SK-N-SH (cell line): ENCODE measurements around the gene RSPH10B. TPM values are rescaled to one million over a fixed set of nuclear protein-coding genes. Genes with fewer than 3 reads are reported as not detected.
"Not testable (repeated sequence)": the region's sequence is repeated elsewhere in the genome, so short reads cannot be mapped to it uniquely, and the experiment has no call there.

Source experiments
- CTCF ChIA-PET: fragments of 300-600, 350-600 bp; formaldehyde crosslinking; extraction: SDS; loops from one replicate; lab custom pipeline; 2021; lab: Yijun Ruan, JAX
- POLR2A ChIA-PET: fragments of 350-600 bp; sonication (Branson Sonifier 250); formaldehyde crosslinking; extraction: SDS; loops from one replicate; lab custom pipeline; 2020; ENCODE audit warnings: antibody characterized with exemption, inconsistent platforms; lab: Yijun Ruan, JAX
- DNase-seq: peaks from one replicate; pipeline ENCODE4 v3.0.0; 2012
- H2AFZ ChIP-seq: fragments of 200-600 bp; sonication (generic); 2 replicates; pipeline ENCODE4 v1.8.1; 2016; ENCODE audit warnings: antibody characterized with exemption, mild to moderate bottlenecking, low read depth
- H3F3A ChIP-seq: fragments of 200-600 bp; sonication (generic); replicated peaks from 2 replicates; pipeline ENCODE3; 2016; ENCODE audit warnings: antibody characterized with exemption, mild to moderate bottlenecking; ENCODE audit not compliant: insufficient read depth
- H3K27ac ChIP-seq, 2 experiments: fragments of 200-500 bp in 1 of 2; fragments of 200-600 bp in 1 of 2; sonication (Bioruptor generic) in 1 of 2; sonication (generic), shearing (Covaris generic) in 1 of 2; 2 replicates each; pipeline versions ENCODE4 v1.5.1 to v1.6.1; 2014 to 2016; ENCODE audit warnings: low read depth in 2 of 2, inconsistent platforms in 1 of 2, low read length in 1 of 2, mild to moderate bottlenecking in 1 of 2, mixed read lengths in 1 of 2
- H3K27me3 ChIP-seq: fragments of 200-600 bp; sonication (generic), shearing (Covaris generic); 2 replicates; pipeline ENCODE4 v1.6.1; 2016; ENCODE audit warnings: mixed run types; ENCODE audit not compliant: insufficient read depth
- H3K36me3 ChIP-seq, 2 experiments: fragments of 200-500 bp in 1 of 2; fragments of 200-600 bp in 1 of 2; sonication (Bioruptor generic) in 1 of 2; sonication (generic) in 1 of 2; replicated peaks in 1 of 2; 2 replicates each; pipeline versions ENCODE3 to v1.5.1; 2014 to 2016; ENCODE audit warnings: low read length in 1 of 2, mild to moderate bottlenecking in 1 of 2; ENCODE audit not compliant: insufficient read depth in 2 of 2, control insufficient read depth in 1 of 2
- H3K4me1 ChIP-seq, 2 experiments: fragments of 200-500 bp in 1 of 2; fragments of 200-600 bp in 1 of 2; sonication (Bioruptor generic) in 1 of 2; sonication (generic), shearing (Covaris generic) in 1 of 2; 2 replicates each; pipeline versions ENCODE4 v1.5.1 to v1.6.1; 2014 to 2016; ENCODE audit warnings: low read depth in 1 of 2, low read length in 1 of 2, mixed run types in 1 of 2; ENCODE audit not compliant: insufficient read depth in 2 of 2, control insufficient read depth in 1 of 2
- H3K4me2 ChIP-seq: fragments of 200-600 bp; sonication (generic), shearing (Covaris generic); 2 replicates; pipeline ENCODE4 v1.6.1; 2017; ENCODE audit warnings: mixed run types
- H3K4me3 ChIP-seq, 2 experiments: fragments of 200-500 bp in 1 of 2; fragments of 200-600 bp in 1 of 2; sonication (Bioruptor generic) in 1 of 2; sonication (generic), shearing (Covaris generic) in 1 of 2; 2 replicates each; pipeline versions ENCODE4 v1.5.1 to v1.8.1; 2014 to 2016; ENCODE audit warnings: low read depth in 2 of 2, inconsistent platforms in 1 of 2, low read length in 1 of 2, mild to moderate bottlenecking in 1 of 2, mixed read lengths in 1 of 2, moderate library complexity in 1 of 2
- H3K79me2 ChIP-seq: fragments of 200-600 bp; sonication (generic); 2 replicates; pipeline ENCODE4 v1.8.1; 2017; ENCODE audit warnings: mild to moderate bottlenecking; ENCODE audit not compliant: insufficient read depth
- H3K9ac ChIP-seq: fragments of 200-600 bp; sonication (generic); 2 replicates; pipeline ENCODE4 v1.6.1; 2017; ENCODE audit warnings: mixed run types
- H3K9me2 ChIP-seq: fragments of 200-600 bp; sonication (generic); 2 replicates; pipeline ENCODE4 v1.6.1; 2017; ENCODE audit warnings: mixed run types
- H3K9me3 ChIP-seq: fragments of 200-600 bp; sonication (generic); 2 replicates; pipeline ENCODE4 v1.6.1; 2017; ENCODE audit warnings: mixed run types, mild to moderate bottlenecking, moderate library complexity
- H4K20me1 ChIP-seq: fragments of 200-600 bp; sonication (generic); 2 replicates; pipeline ENCODE4 v1.6.1; 2017; ENCODE audit warnings: mild to moderate bottlenecking, mixed run types; ENCODE audit not compliant: insufficient read depth
- EP300 ChIP-seq, 2 experiments: IDR thresholded peaks; 2 replicates each; pipeline versions ENCODE4 v1.4.0 to v1.6.1; 2012; ENCODE audit warnings: borderline replicate concordance in 1 of 2, low read depth in 1 of 2, low read length in 1 of 2
- GATA2 ChIP-seq: sonication (generic); formaldehyde crosslinking; IDR thresholded peaks from 2 replicates; pipeline ENCODE4 v1.5.0; 2020; ENCODE audit warnings: mild to moderate bottlenecking, missing genetic modification reagents
- NRF1 ChIP-seq: IDR thresholded peaks from 2 replicates; pipeline ENCODE4 v1.6.1; 2012; ENCODE audit warnings: low read depth, mild to moderate bottlenecking, low read length
- SMC3 ChIP-seq: IDR thresholded peaks from 2 replicates; pipeline ENCODE4 v1.6.1; 2012; ENCODE audit warnings: low read depth, low read length, improper control_type of control experiment
- ZBTB33 ChIP-seq: IDR thresholded peaks from 2 replicates; pipeline ENCODE4 v1.4.0; 2012; ENCODE audit warnings: low read depth, borderline replicate concordance
- WGBS: methylation state at CpG from one replicate; pipeline ENCODE4 v1.1.6; 2017; ENCODE audit warnings: low lambda C conversion rate; 5-methylcytosine and 5-hydroxymethylcytosine counted together
- polyA plus RNA-seq, 3 experiments: library from polyadenylated mRNA; depleted of rRNA; stranded (reverse); fragments of >200 nt; gene quantifications; 2 replicates each; pipeline ENCODE4 v1.2.3, GENCODE V29; 2012
- TF ChIP-seq, protein P1 (sequence below): IDR thresholded peaks from 2 replicates; pipeline ENCODE4 v1.4.0; 2012; ENCODE audit warnings: low read depth

RSPH10B gene
- polyA plus RNA-seq, 1 of the 3 experiments (the other 2 are of a cell fraction): not detected

GRCh38 chr7:5997210-5997808 is 26.8 kb upstream of the RSPH10B start (continued):
- TF ChIP-seq SMC3 (peak; percentile 71), NRF1 (no peak), EP300 (IDR thresholded peaks at IDR 0.05; ENCODE audit: borderline replicate concordance in 1 of 2, low read depth in 1 of 2, low read length in 1 of 2) (no peak), GATA2 (CRISPR knock-in tag) (no peak), ZBTB33 (no peak)
- TF ChIP-seq, protein P1, sequence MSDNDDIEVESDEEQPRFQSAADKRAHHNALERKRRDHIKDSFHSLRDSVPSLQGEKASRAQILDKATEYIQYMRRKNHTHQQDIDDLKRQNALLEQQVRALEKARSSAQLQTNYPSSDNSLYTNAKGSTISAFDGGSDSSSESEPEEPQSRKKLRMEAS: no peak

GRCh38 chr7:5987061-5987460 is 16.6 kb upstream of the RSPH10B start:
- 95% methylated on average over 15 of the region's 15 CpGs for WGBS
- H4K20me1 ChIP-seq, H3K4me1 ChIP-seq, H3K9me3 ChIP-seq, H3K27me3 ChIP-seq, H3K4me2 ChIP-seq, H3K79me2 ChIP-seq, H2AFZ ChIP-seq, H3K4me3 ChIP-seq, POLR2A ChIA-PET, H3K9ac ChIP-seq, H3F3A ChIP-seq, DNase-seq, H3K9me2 ChIP-seq, H3K27ac ChIP-seq, CTCF ChIA-PET: not testable (repeated sequence)
- peaks cover 12 to 50% of the 10 kb centered on the region in 2 experiments for H3K36me3 ChIP-seq

- H3K9me2 ChIP-seq, H3K4me2 ChIP-seq, H4K20me1 ChIP-seq, H2AFZ ChIP-seq, H3F3A ChIP-seq, POLR2A ChIA-PET, H3K9ac ChIP-seq, DNase-seq, H3K4me3 ChIP-seq, H3K27me3 ChIP-seq, H3K9me3 ChIP-seq, H3K4me1 ChIP-seq, H3K79me2 ChIP-seq, H3K27ac ChIP-seq, CTCF ChIA-PET: not testable (repeated sequence)
- peaks cover 6 to 14% of the 10 kb centered on the region in 2 experiments for H3K36me3 ChIP-seq
- WGBS: 98% methylated on average over 3 of the region's 12 CpGs
These were observed 9.3 kb upstream of the RSPH10B start for GRCh38 chr7:5979680-5980314.

DNA sequence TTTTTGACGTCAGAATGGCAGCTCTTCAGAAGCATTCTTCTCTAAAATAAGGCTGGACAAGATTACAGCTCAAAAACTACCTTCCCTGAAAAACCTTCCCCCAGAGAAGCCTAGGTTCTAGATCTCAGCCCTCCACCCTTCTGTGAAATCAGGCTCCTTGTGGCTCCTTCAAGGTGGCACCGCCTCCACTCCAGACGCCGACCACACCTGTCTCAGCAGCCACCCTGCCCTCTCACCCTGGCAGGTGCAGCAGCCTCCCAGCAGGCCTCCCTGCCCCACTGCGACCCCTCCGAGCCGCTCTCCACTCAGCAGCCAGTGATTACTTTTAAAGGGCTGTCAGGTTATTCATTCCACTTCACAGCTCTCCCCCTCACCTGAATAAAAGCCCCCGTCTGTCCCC is 3.1 kb upstream of the RSPH10B start:
- H3K9me2 ChIP-seq, POLR2A ChIA-PET, H3K9me3 ChIP-seq, H3K4me2 ChIP-seq, H4K20me1 ChIP-seq, H2AFZ ChIP-seq, H3K9ac ChIP-seq, H3F3A ChIP-seq, H3K4me3 ChIP-seq, H3K27me3 ChIP-seq, H3K27ac ChIP-seq, CTCF ChIA-PET, H3K4me1 ChIP-seq, DNase-seq, H3K79me2 ChIP-seq: not testable (repeated sequence)
- peaks cover 0 to 10% of the 10 kb centered on the region in 2 experiments for H3K36me3 ChIP-seq
- WGBS: no CpG with 5 or more reads among the region's 8 CpGs

GRCh38 chr7:5963810-5964209 is 6.7 kb downstream of the RSPH10B start:
- H3K9ac ChIP-seq, H3K4me3 ChIP-seq, H3K4me1 ChIP-seq, H3K36me3 ChIP-seq, H2AFZ ChIP-seq, H3K79me2 ChIP-seq, DNase-seq, H3K9me3 ChIP-seq, H3K9me2 ChIP-seq, CTCF ChIA-PET, POLR2A ChIA-PET, H3K27me3 ChIP-seq, H4K20me1 ChIP-seq, H3K27ac ChIP-seq, H3F3A ChIP-seq, H3K4me2 ChIP-seq: not testable (repeated sequence)
- WGBS: 83% methylated on average over 4 of the region's 7 CpGs

DNA sequence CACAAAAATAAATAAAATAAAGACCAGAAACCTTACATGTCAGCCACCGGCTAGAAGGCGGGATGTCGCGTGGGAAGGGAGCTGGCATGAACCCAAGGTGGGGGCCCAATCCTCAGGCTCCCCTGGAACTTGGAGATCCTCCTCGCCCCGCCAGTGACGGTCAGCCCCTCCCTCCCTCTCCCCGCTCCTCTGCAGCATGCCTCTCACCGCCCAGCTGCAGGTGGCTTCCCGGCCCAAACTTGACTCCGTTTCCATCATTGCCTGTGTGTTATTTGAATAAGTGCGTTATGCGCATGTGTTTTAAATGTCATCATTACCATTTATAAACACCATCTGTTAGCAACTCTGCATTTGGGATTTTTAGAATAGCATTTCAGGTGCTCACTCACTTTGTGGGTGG is 7.3 kb downstream of the RSPH10B start:
- H3K79me2 ChIP-seq, H4K20me1 ChIP-seq, H3K9me2 ChIP-seq, H3K36me3 ChIP-seq, H2AFZ ChIP-seq, DNase-seq, H3K9ac ChIP-seq, H3K9me3 ChIP-seq, H3K27ac ChIP-seq, H3K4me1 ChIP-seq, H3K4me3 ChIP-seq, CTCF ChIA-PET, H3K4me2 ChIP-seq, H3K27me3 ChIP-seq, POLR2A ChIA-PET, H3F3A ChIP-seq: not testable (repeated sequence)
- WGBS: 82% methylated on average over 5 of the region's 13 CpGs
